Liver (tissue), 9 donors: ENCODE data around the gene SATB1. TPM values are rescaled to one million over a fixed set of nuclear protein-coding genes. Genes with fewer than 3 reads are reported as not detected.

ENCODE experiments used
- DNase-seq: peaks from one replicate; pipeline ENCODE4 v3.0.0-alpha.2; 2017; ENCODE audit warnings: low spot score
- H3K27ac ChIP-seq, 2 donors: one replicate each; pipeline ENCODE4 v1.7.0; 2013; ENCODE audit warnings: inconsistent platforms in 2 of 2, low read length in 2 of 2, control low read depth in 1 of 2, low read depth in 1 of 2, mild to moderate bottlenecking in 1 of 2
- H3K27me3 ChIP-seq, 4 donors: one replicate each; pipeline versions ENCODE4 v1.6.1 to v1.7.0; 2013; ENCODE audit warnings: low read length in 3 of 4, inconsistent platforms in 1 of 4, mild to moderate bottlenecking in 1 of 4, moderate library complexity in 1 of 4; ENCODE audit not compliant: control insufficient read depth in 4 of 4, insufficient read depth in 4 of 4
- H3K36me3 ChIP-seq, 4 donors: one replicate each; pipeline versions ENCODE4 v1.6.1 to v1.7.0; 2013; ENCODE audit warnings: low read length in 3 of 4, mild to moderate bottlenecking in 3 of 4, low read depth in 1 of 4, moderate library complexity in 1 of 4; ENCODE audit not compliant: control insufficient read depth in 4 of 4, insufficient read depth in 3 of 4
- H3K4me1 ChIP-seq, 4 donors: one replicate each; pipeline versions ENCODE4 v1.6.1 to v1.7.0; 2013; ENCODE audit warnings: low read length in 3 of 4, mild to moderate bottlenecking in 3 of 4, moderate library complexity in 1 of 4; ENCODE audit not compliant: control insufficient read depth in 4 of 4, insufficient read depth in 4 of 4
- H3K4me3 ChIP-seq, 3 donors: one replicate each; pipeline versions ENCODE4 v1.6.1 to v1.7.0; 2013; ENCODE audit warnings: low read length in 3 of 3, control low read depth in 1 of 3, low read depth in 1 of 3, mild to moderate bottlenecking in 1 of 3
- H3K9ac ChIP-seq, 2 donors: one replicate each; pipeline ENCODE4 v1.7.0; 2013; ENCODE audit warnings: low read length in 2 of 2, mild to moderate bottlenecking in 2 of 2, moderate library complexity in 2 of 2, control low read depth in 1 of 2, low read depth in 1 of 2
- H3K9me3 ChIP-seq, 4 donors: one replicate each; pipeline versions ENCODE4 v1.6.1 to v1.7.0; 2013; ENCODE audit warnings: low read length in 3 of 4; ENCODE audit not compliant: control insufficient read depth in 4 of 4
- ATF3 ChIP-seq: IDR thresholded peaks from 2 replicates; pipeline ENCODE4 v1.6.1; 2016; ENCODE audit warnings: antibody characterized with exemption
- CTCF ChIP-seq: fragments of 150-350 bp; IDR thresholded peaks from 2 replicates; pipeline ENCODE4 v1.5.1; 2017; ENCODE audit warnings: improper control_type of control experiment, low read depth, low read length; ENCODE audit not compliant: missing input control
- EGR1 ChIP-seq, 2 donors: IDR thresholded peaks; 2 replicates each; pipeline ENCODE4 v1.6.1; 2016 to 2018; ENCODE audit warnings: antibody characterized with exemption in 2 of 2, low read depth in 2 of 2
- FOXA1 ChIP-seq: IDR thresholded peaks from 2 replicates; pipeline ENCODE4 v1.6.1; 2016; ENCODE audit warnings: antibody characterized with exemption
- FOXA2 ChIP-seq: IDR thresholded peaks from 2 replicates; pipeline ENCODE4 v1.6.1; 2016; ENCODE audit warnings: antibody characterized with exemption
- GABPA ChIP-seq, 2 donors: IDR thresholded peaks in 1 of 2; conservative IDR thresholded peaks in 1 of 2; 2 replicates each; pipeline ENCODE4 v1.6.1; 2016; ENCODE audit warnings: antibody characterized with exemption in 2 of 2, mild to moderate bottlenecking in 1 of 2, moderate library complexity in 1 of 2
- HNF4A ChIP-seq, 2 donors: conservative IDR thresholded peaks; 2 replicates each; pipeline ENCODE4 v1.6.1; 2016; ENCODE audit warnings: antibody characterized with exemption in 2 of 2, mild to moderate bottlenecking in 2 of 2
- HNF4G ChIP-seq: IDR thresholded peaks from 2 replicates; pipeline ENCODE4 v1.6.1; 2016; ENCODE audit warnings: antibody characterized with exemption
- JUND ChIP-seq, 2 donors: IDR thresholded peaks; 2 replicates each; pipeline ENCODE4 v1.6.1; 2016; ENCODE audit warnings: antibody characterized with exemption in 2 of 2
- NR2F2 ChIP-seq: IDR thresholded peaks from 2 replicates; pipeline ENCODE4 v1.6.1; 2016; ENCODE audit warnings: antibody characterized with exemption
- RAD21 ChIP-seq, 2 donors: IDR thresholded peaks; 2 replicates each; pipeline ENCODE4 v1.6.1; 2016; ENCODE audit warnings: antibody characterized with exemption in 2 of 2, mild to moderate bottlenecking in 2 of 2
- SP1 ChIP-seq: IDR thresholded peaks from 2 replicates; pipeline ENCODE4 v1.6.1; 2018; ENCODE audit warnings: antibody characterized with exemption, mild to moderate bottlenecking
- TAF1 ChIP-seq: conservative IDR thresholded peaks from 2 replicates; pipeline ENCODE4 v1.6.1; 2016; ENCODE audit warnings: antibody characterized with exemption, mild to moderate bottlenecking
- YY1 ChIP-seq: IDR thresholded peaks from 2 replicates; pipeline ENCODE4 v1.6.1; 2016; ENCODE audit warnings: antibody characterized with exemption, mild to moderate bottlenecking
- WGBS: extraction: QIAGEN DNeasy Blood & Tissue Kit; methylation state at CpG from one replicate; pipeline ENCODE4 v1.1.7; 2013; 5-methylcytosine and 5-hydroxymethylcytosine counted together
- polyA plus RNA-seq, 2 donors: library from polyadenylated mRNA; stranded (reverse) in 1 of 2; unstranded in 1 of 2; fragments of 200-250 nt in 1 of 2; fragments of >200 nt in 1 of 2; fragmentation: Nextera tagmentation in 1 of 2; extraction: Ambion mirVana in 1 of 2; gene quantifications; one replicate each; pipeline versions ENCODE4 v1.2.1 to v1.2.3, GENCODE V29; 2013 to 2015
- total RNA-seq, 2 donors: library from RNA; depleted of rRNA; stranded (reverse); fragments of >200 nt; gene quantifications; one replicate each; pipeline ENCODE4 v1.2.3, GENCODE V29; 2014
- TF ChIP-seq, protein P1 (sequence below): IDR thresholded peaks from 2 replicates; pipeline ENCODE4 v1.6.1; 2016; ENCODE audit warnings: antibody characterized with exemption, mild to moderate bottlenecking
- TF ChIP-seq, protein P2 (sequence below): IDR thresholded peaks from 2 replicates; pipeline ENCODE4 v1.6.1; 2016; ENCODE audit warnings: antibody characterized with exemption
- donor health status: healthy.
- donor health status: healthy.
- donor health status: healthy.
- donor health status: healthy.
- donor health status: healthy.

Gene SATB1
- total and polyA plus RNA-seq, 4 donors = 4.3 to 23.7 (median 10.5) TPM

GRCh38 chr3:18343809-18344208 lies 81.3 kb downstream of the SATB1 start:
- no peak for DNase-seq
- WGBS = 56% methylated on average over 2 of the region's 2 CpGs
- TF ChIP-seq GABPA (IDR thresholded peaks at IDR 0.05 in 1 of 2, conservative IDR thresholded peaks at IDR 0.05 in 1 of 2) = no peak
- no peak for TF ChIP-seq FOXA2
- no peak for TF ChIP-seq SP1
- no peak for TF ChIP-seq ATF3
- no peak for TF ChIP-seq TAF1
- TF ChIP-seq JUND (IDR thresholded peaks at IDR 0.05) = no peak
- TF ChIP-seq FOXA1 = no peak
- TF ChIP-seq HNF4G = no peak
- TF ChIP-seq, protein P1, sequence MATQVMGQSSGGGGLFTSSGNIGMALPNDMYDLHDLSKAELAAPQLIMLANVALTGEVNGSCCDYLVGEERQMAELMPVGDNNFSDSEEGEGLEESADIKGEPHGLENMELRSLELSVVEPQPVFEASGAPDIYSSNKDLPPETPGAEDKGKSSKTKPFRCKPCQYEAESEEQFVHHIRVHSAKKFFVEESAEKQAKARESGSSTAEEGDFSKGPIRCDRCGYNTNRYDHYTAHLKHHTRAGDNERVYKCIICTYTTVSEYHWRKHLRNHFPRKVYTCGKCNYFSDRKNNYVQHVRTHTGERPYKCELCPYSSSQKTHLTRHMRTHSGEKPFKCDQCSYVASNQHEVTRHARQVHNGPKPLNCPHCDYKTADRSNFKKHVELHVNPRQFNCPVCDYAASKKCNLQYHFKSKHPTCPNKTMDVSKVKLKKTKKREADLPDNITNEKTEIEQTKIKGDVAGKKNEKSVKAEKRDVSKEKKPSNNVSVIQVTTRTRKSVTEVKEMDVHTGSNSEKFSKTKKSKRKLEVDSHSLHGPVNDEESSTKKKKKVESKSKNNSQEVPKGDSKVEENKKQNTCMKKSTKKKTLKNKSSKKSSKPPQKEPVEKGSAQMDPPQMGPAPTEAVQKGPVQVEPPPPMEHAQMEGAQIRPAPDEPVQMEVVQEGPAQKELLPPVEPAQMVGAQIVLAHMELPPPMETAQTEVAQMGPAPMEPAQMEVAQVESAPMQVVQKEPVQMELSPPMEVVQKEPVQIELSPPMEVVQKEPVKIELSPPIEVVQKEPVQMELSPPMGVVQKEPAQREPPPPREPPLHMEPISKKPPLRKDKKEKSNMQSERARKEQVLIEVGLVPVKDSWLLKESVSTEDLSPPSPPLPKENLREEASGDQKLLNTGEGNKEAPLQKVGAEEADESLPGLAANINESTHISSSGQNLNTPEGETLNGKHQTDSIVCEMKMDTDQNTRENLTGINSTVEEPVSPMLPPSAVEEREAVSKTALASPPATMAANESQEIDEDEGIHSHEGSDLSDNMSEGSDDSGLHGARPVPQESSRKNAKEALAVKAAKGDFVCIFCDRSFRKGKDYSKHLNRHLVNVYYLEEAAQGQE = no peak
- no peak for TF ChIP-seq HNF4A (conservative IDR thresholded peaks at IDR 0.05)
- no peak for TF ChIP-seq NR2F2
- TF ChIP-seq RAD21 (IDR thresholded peaks at IDR 0.05) = no peak
- TF ChIP-seq, protein P2, sequence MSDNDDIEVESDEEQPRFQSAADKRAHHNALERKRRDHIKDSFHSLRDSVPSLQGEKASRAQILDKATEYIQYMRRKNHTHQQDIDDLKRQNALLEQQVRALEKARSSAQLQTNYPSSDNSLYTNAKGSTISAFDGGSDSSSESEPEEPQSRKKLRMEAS = no peak
- no peak for TF ChIP-seq EGR1 (IDR thresholded peaks at IDR 0.05; ENCODE audit: low read depth in 2 of 2)
- no peaks in the 10 kb centered on the region for H3K27me3 ChIP-seq
- H3K9ac ChIP-seq = no peak overlapping the region
- H3K4me3 ChIP-seq = no peak overlapping the region
- H3K4me1 ChIP-seq = no peaks in the 10 kb centered on the region
- H3K9me3 ChIP-seq = no peaks in the 10 kb centered on the region
- peaks cover 0 to 3% (median under 1%) of the 10 kb centered on the region in 4 donors for H3K36me3 ChIP-seq
- no peak overlapping the region for H3K27ac ChIP-seq

DNA sequence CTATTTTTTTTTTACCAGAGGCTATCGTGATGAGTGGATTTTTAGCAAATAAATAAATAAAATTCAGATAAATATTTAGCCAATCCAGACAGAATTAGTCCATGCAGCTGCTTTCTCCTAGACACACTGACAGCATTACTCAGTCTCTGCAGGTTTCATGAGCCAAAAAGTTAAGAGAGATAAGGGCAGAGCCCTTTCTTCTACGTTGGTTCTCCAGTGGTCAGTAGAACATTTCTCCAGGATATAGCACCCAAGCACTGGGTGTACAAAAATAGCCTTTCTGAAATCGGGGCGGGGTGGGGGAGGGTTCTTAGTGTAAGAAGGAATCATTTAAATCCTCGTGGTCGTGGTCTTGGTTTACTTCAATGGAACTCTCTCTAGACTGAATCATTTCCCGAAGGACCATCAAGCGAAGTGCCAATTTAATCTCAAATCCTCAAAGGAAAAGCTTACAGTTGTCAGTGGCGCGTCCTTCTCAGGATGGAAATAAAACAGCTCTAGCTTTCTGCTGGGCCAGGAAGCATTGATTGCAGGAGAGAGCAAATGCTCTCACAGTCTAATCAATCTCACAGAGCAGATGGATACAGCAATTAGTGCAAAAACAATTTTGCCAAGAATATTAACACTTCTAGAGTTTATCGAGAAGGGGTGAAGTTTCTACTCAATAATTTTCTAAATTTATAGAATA lies 86.2 kb downstream of the SATB1 start:
- TF ChIP-seq YY1 = no peak
- TF ChIP-seq, protein P1 = no peak
- TF ChIP-seq JUND (IDR thresholded peaks at IDR 0.05) = no peak
- TF ChIP-seq CTCF = no peak
- no peak for TF ChIP-seq EGR1 (IDR thresholded peaks at IDR 0.05; ENCODE audit: low read depth in 2 of 2)
- WGBS = 77% methylated on average over 11 of the region's 11 CpGs
- no peak overlapping the region for H3K27ac ChIP-seq
- DNase-seq = no peak
- H3K4me3 ChIP-seq = no peak overlapping the region
- no peaks in the 10 kb centered on the region for H3K36me3 ChIP-seq
- no peaks in the 10 kb centered on the region for H3K9me3 ChIP-seq
- no peak overlapping the region for H3K9ac ChIP-seq
- no peaks in the 10 kb centered on the region for H3K27me3 ChIP-seq
- H3K4me1 ChIP-seq = no peaks in the 10 kb centered on the region
